Measurements from ENCODE around the gene TMEM244.
"Not testable (repeated sequence)": the region's sequence is repeated elsewhere in the genome, so short reads cannot be mapped to it uniquely, and the experiment has no call there.

Gene TMEM244

DNA sequence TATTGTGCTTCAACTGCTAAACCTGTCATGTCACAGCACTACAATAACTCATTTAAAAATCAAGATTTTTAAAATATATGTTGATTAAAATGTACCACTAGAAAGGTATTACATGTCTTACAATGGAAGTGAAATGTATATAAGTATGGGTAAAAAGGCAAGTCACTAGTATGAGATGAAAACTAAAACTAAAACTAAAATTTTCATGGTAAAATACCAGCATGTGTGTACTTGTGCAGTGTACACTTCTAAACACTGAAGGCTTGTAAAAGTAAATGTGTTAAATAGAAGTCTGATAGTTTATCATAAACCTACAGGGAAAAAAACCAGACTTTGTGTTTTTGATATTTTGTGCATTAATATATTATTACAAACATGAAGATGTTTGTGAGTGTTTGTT lies 13.7 kb upstream of the TMEM244 start:
- intact Hi-C loops (cut with DNase I) = no loop called here
- DNase-seq = no peak

DNA sequence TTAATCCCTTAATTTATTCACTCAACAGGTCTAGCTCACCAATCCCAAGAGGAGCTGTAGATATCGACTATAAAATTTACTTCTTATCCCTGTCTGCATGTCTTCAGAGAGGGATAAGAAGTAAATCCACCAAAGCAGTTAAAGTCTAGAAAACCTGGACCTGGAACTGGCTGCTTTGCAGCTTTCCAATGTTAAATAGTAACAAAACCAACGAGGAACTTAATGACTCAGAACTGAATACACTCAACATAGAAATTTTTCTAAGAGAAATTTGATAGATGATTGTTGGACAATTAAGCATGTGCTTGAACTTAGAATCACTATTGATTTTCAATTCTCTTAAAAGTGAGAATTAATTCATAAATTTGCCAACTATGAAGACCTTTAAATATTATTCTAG lies 11.5 kb upstream of the TMEM244 start:
- DNase-seq = no peak
- intact Hi-C loops (cut with DNase I) = no loop called here

GRCh38 chr6:129871221-129871620 lies 10.1 kb upstream of the TMEM244 start:
- intact Hi-C loops (cut with DNase I) = no loop called here
- DNase-seq = no peak

GRCh38 chr6:129867403-129867802 lies 6.3 kb upstream of the TMEM244 start:
- no peak for DNase-seq
- intact Hi-C loops (cut with DNase I) = no loop called here

DNA sequence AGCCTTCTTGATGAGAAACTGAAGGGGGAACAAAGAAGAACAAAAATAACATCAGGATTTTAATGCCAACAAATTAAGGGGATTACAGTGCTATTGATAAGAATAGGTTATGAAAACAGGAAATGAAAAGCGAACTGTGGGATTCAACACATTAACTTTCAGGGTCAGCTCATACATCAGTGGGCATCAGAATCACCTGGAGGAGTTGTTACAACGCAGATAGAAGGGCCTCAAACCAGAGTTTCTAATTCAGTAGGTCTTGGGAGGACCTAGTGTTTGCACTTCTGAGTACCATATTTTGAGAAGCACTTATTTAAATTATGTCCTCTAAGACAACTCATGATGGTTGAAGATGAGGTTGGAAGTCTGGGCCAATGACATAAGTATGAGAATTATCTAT lies 5.6 kb upstream of the TMEM244 start:
- DNase-seq = no peak
- intact Hi-C loops (cut with DNase I) = no loop called here

- peak in 1 of 42 donors; percentile 26 for DNase-seq
- intact Hi-C loops (cut with DNase I) = no loop called here
Observed at GRCh38 chr6:129866256-129866655, 5.1 kb upstream of the TMEM244 start.

GRCh38 chr6:129865013-129865412 lies 3.9 kb upstream of the TMEM244 start:
- intact Hi-C loops (cut with DNase I) = no loop called here
- no peak for DNase-seq

GRCh38 chr6:129863664-129864063 lies 2.5 kb upstream of the TMEM244 start:
- intact Hi-C loops (cut with DNase I) = no loop called here
- no peak for DNase-seq

DNA sequence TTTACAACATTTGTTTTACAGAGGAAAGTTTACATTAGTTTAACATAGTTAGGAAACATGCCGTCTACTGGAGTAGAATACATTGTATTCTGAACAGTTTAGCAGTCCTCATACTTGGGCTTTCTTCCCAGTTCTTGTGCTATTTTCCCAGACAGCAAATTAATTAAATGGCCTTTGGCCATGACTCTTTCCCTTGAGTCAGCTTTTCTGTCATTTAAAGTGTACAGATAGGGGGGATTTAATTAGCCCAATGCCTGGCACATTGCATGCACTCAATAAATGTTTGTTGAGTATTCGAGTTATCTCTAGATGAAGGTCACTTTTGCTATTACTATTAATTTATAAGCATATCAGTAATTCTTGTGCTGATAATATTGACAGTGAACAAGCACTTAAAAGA lies 1.6 kb downstream of the TMEM244 start:
- intact Hi-C loops (cut with DNase I) = no loop called here
- DNase-seq = no peak

- intact Hi-C loops (cut with DNase I) = no loop called here
- no peak for DNase-seq
Observed at GRCh38 chr6:129857838-129858237, 3.3 kb downstream of the TMEM244 start.

DNA sequence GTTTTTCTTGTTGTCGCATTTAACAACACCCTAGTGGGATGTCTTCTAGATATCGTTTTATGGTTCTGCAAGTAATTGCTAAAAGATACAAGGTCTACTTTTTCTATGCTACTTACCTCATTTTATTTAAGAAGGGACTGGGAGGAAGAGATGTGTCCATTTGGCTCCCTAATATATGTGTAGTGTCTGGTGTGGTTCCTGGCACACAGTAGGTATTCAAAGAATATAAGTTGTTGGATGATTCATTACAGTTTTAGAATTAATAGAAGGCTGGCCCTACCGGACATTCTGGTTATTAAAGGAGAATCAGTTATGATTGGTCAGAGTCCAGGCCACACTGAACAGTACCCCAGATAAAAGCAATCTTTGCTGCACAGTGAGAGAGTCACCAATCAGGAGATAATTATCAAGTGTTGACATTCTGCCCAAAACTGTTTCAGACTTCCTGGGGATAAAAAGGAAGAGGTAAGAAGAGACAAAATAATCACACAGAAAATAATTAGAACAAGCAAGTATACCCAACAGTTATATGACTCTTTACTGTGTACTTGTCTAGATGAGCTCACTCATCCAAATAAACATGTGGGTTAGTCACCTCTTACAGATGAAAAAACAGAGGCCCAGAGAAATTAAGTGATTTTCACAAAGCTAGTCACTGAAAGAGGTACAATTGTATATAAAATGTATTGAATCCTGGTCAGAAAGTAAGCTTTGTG lies 7.0 kb downstream of the TMEM244 start:
- intact Hi-C loops (cut with DNase I) = no loop called here

DNA sequence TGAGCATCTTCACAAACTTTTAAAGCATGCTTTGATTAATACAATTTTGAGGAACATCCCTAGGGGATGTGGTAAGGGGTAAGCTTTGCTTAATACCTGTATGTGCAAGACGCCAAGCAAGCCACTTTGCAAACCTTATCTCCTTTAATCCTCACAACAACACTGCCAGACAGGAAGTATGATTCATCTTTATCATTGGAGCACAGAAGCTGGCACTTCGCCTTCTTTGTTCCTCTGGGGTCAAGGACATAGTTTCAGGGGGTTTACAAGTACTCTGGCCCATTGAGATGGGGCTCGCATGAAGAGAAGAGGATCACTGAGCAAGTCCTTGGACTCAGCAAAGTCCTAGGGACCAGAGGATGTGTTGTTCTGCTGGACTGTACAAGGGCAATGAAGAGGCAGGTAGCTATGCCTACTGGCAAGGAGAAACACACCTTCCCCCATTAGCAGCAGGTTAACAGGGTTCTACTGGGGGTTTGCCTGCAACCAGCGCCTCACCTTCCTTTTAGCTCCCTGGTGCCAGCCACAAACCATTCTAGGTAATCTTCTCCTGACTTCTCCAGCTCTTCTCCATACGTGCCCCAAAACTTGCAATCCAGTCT lies 8.8 kb downstream of the TMEM244 start:
- intact Hi-C loops (cut with DNase I) = no loop called here
- DNase-seq = no peak

More for the DNA sequence above, 7.0 kb downstream of the TMEM244 start:
- DNase-seq = no peak

GRCh38 chr6:129849456-129849855 lies 11.7 kb downstream of the TMEM244 start:
- intact Hi-C loops (cut with DNase I) = no loop called here
- DNase-seq = no peak

DNA sequence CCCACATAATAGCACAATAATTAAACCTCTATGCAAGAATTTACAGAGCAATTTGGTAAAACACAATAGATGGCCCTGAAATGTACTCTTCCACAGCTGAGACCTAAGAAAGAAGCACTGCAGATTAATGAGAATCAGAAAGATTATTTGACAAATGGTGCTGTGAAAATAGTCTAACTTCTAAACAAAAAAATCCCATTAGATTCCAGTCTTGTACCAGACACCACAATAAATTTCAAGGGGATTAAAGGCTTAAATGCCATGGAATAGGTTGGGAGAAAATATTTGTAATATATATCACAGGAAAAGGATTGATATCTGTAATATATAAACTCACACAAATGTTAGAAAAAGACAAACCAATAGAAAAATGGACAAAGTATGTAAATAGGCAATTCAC lies 14.4 kb downstream of the TMEM244 start:
- no peak for DNase-seq
- intact Hi-C loops (cut with DNase I) = no loop called here

GRCh38 chr6:129845696-129846095 lies 15.4 kb downstream of the TMEM244 start:
- DNase-seq = no peak
- intact Hi-C loops (cut with DNase I) = no loop called here

GRCh38 chr6:129844118-129844891 lies 16.8 kb downstream of the TMEM244 start:
- no peak for DNase-seq
- intact Hi-C loops (cut with DNase I) = no loop called here

- intact Hi-C loops (cut with DNase I) = no loop called here
- DNase-seq = no peak
Observed at GRCh38 chr6:129843573-129843972, 17.5 kb downstream of the TMEM244 start.

DNA sequence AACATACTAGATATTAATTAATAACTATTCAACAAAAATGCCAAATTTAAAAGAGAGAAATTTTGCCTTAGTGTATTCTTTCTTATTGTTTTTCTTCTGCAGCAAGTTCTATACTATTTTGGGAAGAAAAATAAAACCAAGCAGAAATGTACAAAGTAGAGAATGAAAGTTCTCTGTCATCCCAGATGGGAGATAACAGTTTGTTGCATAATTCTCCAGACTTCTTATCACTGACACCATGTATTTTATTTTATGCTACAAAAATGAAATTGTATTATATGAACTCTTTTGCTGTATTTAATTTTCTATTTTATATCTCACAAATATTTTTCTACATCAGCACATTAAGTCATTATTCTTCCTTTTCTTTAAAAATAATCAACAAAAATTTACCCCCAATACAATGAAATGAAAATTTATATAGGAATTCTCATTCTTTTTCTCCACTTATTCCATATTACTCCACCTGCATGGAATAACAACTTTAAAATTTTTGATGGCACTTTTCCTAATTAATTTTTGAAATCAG lies 18.2 kb downstream of the TMEM244 start:
- no peak for DNase-seq
- intact Hi-C loops (cut with DNase I) = no loop called here

GRCh38 chr6:129842137-129842536 lies 19.0 kb downstream of the TMEM244 start:
- DNase-seq = no peak
- intact Hi-C loops (cut with DNase I) = no loop called here

DNA sequence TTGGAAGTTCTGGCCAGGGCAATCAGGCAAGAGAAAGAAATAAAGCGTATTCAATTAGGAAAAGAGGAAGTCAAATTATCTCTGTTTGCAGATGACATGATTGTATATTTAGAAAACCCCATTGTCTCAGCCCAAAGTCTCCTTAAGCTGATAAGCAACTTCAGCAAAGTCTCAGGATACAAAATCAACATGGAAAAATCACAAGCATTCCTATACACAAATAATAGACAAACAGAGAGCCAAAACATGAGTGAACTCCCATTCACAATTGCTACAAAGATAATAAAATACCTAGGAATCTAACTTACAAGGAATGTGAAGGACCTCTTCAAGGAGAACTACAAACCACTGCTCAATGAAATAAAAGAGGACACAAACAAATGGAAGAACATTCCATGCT lies 21.6 kb downstream of the TMEM244 start:
- intact Hi-C loops (cut with DNase I) = not testable (repeated sequence)

More for the DNA sequence above, 21.6 kb downstream of the TMEM244 start:
- not testable (repeated sequence) for DNase-seq
